Measurements from ENCODE around the gene GPR152.
"Not testable (repeated sequence)": the region's sequence is repeated elsewhere in the genome, so short reads cannot be mapped to it uniquely, and the experiment has no call there.

Gene GPR152

DNA sequence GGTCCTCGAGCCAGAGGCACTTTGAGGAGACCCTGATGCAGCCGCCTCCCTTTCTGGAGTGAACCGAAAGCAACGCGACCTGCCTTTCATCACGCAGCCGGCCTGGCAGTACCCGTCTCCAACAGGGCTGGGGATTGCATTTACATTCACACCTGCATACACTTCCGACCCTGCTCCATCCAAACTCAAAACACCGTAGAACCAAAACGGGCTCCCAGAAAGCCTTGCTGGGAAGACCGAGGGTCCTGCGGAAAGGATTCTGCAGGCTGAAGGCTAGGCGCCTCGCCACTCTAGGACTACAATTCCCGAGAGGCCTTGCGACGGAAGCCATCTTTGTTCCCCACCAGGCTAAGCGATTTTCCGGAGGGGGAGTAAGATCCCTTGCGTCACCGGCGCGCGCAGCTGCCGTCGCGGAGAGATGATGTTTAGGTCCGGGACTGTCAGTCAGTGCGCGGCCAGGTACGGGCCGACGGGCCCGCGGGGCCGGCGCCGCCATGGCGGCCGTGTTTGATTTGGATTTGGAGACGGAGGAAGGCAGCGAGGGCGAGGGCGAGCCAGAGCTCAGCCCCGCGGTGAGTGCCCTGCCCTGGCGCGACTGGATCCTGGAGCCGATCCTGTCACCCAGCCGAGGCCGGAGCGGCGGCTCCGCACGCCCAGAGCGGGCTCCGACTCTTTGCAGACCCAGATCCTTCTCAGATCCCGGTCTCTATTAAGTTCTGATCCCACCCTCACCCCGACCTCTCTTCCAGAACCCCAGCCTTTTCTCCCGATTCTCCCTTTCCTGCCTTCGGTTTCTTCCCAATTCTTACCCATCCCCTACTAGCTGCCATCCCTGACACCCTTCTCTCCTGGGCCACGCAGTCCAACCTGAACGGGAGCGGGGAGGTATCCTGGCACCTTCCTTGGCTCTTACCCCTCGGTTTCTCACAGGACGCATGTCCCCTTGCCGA, 24.2 kb downstream of the GPR152 start, which contains the start of gene RPS6KB2:
RPS6KB2 (plus strand) TSS at position 443 of the 950 bp plus-strand sequence; CDS start at position 495, 52 bp downstream.
- in situ Hi-C loops (cut with MboI; ENCODE audit: low sequenced_read_pairs): no loop called here

DNA sequence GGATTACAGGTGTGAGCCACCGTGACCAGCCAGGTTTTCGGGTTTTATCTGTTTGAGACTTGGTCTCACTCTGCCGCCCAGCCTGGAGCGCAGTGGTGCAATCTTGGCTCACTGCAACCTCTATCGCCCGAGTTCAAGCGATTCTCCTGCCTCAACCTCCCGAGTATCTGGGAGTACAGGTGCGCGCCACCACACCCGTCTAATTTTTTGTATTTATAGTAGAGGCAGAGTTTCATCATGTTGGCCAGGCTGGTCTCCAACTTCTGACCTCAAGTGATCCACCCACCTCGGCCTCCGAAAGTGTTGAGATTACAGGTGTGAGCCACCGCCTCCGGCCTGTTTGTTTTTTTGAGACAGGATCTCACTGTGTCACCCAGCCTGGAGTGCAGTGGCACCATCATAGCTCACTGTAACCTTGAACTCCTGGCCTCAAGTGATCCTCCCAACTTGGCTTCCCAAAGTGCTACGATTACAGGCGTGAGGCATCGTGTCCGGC, 25.1 kb downstream of the GPR152 start:
- in situ Hi-C loops (cut with MboI; ENCODE audit: low sequenced_read_pairs): not testable (repeated sequence)

DNA sequence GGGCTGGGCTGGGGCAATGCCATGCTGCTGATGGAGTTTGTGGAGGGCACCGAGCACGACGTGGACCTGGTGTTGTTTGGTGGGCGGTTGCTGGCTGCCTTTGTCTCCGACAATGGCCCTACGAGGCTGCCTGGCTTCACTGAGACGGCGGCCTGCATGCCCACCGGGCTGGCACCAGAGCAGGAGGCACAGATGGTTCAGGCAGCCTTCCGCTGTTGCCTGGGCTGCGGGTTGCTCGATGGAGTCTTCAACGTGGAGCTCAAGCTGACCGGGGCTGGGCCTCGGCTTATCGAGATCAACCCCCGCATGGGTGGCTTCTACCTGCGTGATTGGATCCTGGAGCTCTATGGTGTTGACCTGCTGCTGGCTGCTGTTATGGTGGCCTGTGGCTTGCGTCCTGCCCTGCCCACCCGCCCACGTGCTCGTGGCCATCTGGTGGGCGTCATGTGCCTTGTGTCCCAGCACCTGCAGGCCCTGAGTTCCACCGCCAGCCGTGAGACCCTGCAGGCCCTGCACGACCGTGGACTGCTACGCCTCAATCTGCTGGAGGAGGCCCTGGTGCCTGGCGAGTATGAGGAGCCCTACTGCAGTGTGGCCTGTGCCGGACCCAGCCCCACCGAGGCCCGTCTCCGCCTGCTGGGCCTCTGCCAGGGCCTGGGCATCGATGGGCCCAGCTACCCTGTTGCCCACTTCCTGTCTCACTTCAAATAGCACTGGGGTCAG, 28.5 kb downstream of the GPR152 start:
- in situ Hi-C loops (cut with MboI; ENCODE audit: low sequenced_read_pairs): no loop called here

DNA sequence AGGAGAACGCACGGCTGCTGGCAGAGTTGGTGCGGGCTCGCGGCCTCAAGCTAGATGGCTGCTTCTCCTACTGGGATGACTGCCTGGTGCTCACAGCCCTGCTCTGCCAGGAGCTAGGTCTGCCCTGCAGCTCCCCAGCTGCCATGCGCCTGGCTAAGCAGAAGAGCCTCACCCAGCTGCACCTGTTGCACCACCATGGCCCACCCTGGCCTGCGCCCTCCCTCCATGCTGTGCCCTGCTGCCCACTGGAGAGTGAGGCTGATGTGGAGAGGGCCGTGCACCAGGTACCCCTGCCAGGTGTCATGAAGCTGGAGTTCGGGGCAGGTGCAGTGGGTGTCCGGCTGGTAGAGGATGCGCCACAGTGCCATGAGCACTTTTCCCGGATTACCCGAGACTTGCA, 29.1 kb downstream of the GPR152 start:
- in situ Hi-C loops (cut with MboI; ENCODE audit: low sequenced_read_pairs): no loop called here

DNA sequence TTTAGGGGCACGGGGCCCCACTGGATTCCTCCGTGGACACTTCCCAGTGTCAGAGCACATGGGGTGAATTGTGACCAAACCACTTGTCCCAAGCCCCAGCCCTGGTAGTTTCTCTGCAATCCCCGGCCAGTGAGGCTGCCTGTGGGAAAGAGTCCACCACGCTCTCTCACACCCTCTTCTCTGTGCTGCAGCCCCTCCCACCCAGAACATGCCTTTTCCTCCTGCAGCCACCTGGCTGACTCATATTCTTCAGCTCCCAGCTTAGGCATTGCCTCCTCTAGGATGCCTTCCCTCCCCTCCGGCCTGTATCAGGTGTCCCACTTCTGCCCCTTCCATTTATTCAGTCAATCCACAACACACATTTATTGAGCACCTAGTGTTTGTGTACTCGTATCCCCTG, 29.6 kb downstream of the GPR152 start:
- in situ Hi-C loops (cut with MboI; ENCODE audit: low sequenced_read_pairs): no loop called here

DNA sequence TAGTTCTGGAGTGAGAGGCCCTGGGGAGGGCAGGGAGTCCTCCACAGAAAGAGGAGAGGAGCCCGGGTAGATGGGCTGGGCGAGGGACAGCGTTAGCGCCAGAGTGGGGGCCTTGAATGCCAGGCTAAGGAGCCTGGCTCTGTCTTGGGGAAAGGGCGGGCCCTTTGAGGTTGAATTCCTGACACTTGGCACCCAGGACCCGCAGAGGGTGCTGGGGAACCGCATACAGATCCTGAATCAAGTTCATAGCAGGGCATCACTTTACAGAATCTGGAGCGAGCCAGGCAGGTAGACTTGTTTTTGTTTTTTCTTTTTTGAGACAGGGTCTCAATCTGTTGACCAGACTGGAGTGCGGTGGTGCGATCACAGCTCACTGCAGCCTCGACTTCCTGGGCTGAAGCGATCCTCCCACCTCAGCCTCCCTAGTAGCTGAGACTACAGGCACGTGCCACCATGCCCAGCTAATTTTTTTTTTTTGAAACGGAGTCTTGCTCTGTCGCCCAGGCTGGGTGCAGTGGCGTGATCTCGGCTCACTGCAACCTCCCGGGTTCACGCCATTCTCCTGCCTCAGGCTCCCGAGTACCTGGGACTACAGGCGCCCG, 31.0 kb downstream of the GPR152 start:
- in situ Hi-C loops (cut with MboI; ENCODE audit: low sequenced_read_pairs): no loop called here

DNA sequence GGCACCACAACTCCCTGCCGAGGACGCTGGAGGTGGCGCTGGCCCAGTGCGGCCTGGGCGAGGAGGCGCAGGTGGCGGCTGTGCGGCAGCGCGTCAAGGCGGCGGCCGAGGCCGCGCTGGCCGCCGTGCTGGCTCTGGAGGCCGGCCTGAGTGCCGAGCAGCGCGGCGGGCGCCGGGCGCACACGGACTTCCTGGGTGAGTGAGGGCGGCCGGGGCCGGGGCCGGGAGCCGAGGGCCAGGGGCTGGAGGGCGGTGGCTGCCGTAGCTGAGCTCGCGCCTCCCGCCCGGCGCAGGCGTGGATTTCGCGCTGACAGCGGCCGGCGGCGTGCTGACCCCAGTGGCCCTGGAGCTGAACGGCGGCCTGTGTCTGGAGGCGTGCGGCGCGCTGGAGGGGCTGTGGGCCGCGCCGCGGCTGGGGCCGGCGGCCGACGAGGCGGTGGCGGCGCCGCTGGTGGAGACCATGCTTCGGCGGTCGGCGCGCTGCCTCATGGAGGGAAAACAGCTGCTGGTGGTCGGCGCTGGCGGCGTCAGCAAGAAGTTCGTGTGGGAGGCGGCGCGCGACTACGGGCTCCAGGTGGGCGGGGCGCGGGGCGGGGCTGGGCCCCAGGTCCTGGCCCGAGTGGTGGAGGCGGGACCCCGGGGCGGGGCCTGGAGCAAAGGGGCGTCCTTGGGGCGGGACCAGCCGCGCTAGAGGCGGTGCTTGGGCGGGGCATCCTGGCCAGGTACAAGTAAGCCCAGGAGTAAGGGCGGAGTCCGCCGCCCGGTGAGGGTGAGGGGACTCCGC, 31.7 kb downstream of the GPR152 start:
- in situ Hi-C loops (cut with MboI; ENCODE audit: low sequenced_read_pairs): no loop called here

DNA sequence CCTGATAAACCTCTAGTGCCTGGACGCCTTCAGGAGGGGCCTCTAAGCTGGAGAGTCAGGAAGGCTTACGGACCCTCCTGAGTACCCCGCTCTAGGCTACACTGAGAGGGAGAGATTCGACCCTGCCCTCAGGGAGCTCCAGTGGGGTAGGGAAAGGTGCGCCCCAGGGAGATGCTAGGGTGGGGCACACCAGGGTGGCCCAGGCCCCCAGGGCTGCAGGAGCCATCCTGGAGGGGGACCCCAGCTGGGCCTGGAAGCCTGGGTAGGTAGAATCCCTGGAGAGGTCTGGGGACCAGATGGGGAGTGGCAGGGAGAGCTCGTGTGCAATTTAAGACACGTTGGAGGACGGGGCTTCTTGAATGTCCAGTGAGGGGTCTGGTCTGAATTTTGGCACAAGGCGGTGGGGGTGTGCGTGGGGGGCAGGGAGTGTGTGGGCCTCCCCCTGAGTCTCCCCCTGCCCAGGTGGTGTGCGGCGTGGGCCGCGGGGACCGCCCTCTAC, 32.3 kb downstream of the GPR152 start:
- in situ Hi-C loops (cut with MboI; ENCODE audit: low sequenced_read_pairs): no loop called here

DNA sequence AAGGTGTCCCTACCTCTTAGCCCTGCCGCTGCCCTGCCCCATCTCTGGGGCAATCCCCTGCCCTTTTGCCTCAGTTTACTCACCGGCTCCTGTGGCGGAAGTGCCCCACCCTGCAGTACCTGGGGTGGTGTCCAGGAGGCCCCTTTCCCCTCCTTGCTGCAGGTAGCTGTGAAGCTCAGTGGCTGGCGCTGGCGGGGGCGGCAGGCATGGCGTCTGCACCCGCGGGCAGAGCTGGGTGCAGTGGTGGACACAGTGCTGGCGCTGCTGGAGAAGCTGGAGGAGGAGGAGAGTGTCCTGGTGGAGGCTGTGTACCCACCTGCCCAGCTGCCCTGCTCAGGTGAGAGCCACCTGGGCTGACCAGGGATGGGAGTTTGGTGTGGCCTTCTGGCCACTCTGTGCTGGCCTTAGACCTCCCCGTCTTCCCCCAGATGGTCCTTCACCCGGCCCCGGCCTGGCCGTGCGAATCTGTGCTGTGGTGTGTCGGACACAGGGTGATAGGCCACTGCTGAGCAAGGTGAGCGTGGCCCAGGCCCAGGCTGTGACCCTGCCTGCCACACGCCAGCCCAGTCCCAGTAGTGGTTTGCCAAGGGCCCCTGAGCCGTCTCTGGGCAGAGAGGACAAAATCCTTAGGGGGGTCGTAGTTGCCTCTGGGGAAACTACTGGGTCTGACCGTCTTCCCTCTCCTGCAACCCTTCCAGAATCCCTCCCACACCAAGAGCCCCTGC, 33.0 kb downstream of the GPR152 start:
- in situ Hi-C loops (cut with MboI; ENCODE audit: low sequenced_read_pairs): no loop called here

DNA sequence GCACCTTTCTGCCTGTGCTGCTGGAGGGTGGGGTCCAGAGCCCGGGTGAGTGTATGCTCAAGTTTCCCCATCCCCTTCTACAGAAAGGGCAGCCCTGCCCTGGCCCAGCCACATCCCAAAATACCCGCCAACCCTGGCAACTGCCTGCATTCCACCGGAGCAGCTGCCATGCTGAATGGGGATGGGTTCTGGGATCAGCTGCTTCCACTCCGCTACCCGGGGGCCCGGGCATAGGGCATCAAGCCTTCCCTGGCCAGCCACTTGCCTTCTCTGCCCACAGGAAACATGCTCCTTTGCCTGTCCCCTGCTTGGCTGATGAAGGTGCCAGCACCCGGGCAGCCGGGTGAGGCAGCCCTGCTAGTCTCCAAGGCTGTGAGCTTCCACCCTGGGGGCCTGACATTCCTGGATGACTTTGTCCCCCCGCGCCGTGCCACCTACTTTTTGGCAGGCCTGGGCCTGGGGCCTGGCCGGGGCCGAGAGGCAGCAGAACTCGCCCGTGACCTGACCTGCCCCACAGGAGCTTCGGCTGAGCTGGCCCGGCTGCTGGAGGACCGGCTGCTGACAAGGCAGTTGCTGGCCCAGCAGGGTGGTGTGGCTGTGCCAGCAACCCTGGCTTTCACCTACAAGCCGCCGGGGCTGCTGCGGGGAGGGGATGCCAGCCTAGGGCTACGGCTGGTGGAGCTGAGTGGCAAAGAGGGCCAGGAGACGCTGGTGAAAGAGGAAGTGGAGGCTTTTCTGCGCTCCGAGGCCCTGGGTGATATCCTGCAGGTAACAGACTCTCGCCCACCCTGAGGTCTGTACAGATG, 33.9 kb downstream of the GPR152 start:
- in situ Hi-C loops (cut with MboI; ENCODE audit: low sequenced_read_pairs): no loop called here

DNA sequence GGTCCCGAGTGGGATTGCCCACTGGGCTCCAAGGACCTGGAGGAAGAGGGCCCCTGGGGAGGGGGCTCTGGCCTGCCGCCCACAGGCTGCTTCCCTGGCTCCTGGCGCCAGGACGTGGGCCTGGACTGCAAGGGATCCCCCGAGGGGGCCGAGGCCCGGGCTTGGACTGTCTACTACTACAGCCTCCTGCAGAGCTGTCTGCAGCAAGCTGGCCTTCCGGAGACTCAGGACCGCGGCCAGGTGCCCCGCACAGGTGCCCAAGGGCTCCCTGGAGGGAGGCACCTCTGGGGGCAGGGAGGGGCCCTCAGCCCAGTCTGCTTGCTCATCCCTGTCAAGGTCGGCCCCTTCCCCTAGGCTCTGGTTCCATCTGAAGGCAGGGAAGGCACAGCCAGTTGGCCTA, 35.1 kb downstream of the GPR152 start:
- in situ Hi-C loops (cut with MboI; ENCODE audit: low sequenced_read_pairs): no loop called here

DNA sequence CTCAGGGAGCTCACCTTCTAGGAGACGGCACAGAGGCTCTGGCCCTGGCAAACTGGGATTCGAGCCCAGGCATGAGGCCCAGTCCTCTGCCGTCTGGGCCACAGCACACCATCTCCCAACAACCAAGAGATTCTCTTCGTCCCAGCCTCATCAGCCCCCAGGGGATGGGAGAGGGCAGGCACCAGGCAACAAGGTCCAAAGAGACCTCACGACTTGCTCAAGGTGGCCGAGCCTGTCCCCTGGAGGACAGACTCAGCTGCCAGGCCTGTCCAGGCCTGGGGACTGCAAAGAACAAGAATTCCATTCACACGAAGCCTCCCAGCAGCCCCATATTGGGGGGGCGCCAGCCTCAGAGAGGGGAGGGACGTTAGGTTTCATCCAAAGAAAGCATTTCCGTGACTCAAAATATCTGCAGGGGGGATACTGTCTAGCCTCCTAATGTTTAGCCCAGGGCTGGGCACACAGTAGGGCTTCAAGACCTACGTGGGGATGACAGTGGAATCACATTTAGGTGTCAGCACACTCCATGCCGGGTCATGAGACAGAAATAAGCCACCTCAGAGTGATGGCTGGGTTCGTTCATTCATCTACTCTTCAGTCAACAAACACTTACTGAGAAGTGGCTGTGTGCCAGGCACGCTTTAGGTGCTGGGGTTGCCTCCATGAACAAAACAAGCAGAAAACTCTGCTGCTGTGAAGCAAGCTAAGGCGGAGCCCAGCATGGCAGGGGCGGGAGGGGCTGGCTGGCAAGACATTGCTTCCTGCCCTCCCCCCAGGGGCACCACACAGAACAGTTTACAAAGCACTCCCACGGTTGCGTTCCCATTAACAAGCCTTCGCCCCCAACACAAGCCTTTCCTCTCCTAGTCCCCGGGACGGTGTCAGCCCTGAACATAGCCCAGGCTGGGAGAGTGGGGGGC, 35.9 kb downstream of the GPR152 start:
- in situ Hi-C loops (cut with MboI; ENCODE audit: low sequenced_read_pairs): no loop called here

DNA sequence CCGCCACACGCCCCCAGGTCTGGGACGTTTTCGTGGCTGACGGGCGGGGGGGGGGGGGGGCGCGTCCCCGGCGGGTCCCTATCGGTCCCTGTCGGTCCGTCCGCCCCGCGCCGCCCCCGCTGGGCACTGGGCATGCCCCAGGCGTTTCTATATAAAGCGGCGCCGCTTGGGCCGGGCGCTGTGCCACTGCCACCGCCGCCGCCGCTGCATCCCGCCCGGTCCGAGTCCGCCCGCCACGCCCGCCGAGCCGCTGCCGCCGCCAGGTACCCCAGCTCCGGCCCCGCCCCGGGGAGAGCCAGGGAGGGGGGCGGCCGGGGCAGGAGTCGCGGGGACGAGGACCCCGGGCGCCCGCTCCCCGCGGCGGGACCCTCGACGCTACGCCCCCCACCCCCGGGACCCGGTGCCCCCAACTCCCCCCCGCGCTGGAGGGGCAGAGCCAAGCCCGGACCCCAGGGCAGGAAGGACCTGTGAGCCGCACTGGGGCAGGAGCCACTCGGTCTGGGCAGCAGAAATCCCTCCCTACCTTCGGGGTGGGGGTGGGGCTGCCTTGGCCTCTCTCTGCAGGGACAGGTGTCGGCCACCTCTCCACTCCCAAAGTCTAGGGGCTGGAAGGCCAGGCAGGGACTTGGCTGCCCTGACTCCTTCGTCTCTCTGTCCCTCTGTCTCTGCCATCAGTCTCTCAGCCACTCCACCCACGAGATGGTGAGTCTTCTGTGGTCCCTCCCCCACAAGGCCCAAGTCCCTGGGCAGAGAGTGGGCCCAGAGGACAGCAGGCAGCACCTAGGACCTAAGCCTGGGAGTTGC, 36.8 kb downstream of the GPR152 start, which contains the start of gene CARNS1:
CARNS1 (plus strand) TSS at position 178 of the 804 bp plus-strand sequence; CDS start at position 700, 522 bp downstream.
- in situ Hi-C loops (cut with MboI; ENCODE audit: low sequenced_read_pairs): no loop called here

DNA sequence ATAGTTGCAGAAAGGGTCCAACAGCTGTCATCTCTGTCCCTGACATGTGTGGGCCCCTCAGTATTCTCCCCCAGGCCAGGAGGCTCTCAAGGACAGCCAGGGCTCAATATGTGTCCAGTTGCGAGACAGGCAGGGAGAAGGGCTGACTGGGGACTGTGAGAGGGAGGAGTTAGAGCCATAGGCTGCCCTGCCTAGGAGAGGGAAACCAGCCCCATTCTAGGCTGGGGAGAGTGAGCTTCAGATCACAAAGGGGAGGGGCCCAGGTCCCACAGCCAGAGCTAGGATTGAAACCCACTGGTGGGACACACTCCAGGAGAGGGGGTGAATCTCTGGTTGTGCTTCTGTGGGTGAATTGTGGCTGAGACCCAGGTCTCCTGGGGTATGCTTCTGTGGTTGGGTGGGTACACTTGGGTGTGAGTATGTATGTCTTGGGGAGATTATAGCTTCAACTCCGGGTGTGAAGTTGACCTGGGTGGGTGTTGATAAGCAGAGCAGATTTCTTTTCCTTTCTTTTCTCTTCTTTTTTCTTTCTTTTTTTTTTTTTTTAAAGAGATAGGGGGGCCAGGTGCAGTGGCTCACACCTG, 39.2 kb downstream of the GPR152 start:
- in situ Hi-C loops (cut with MboI; ENCODE audit: low sequenced_read_pairs): no loop called here

DNA sequence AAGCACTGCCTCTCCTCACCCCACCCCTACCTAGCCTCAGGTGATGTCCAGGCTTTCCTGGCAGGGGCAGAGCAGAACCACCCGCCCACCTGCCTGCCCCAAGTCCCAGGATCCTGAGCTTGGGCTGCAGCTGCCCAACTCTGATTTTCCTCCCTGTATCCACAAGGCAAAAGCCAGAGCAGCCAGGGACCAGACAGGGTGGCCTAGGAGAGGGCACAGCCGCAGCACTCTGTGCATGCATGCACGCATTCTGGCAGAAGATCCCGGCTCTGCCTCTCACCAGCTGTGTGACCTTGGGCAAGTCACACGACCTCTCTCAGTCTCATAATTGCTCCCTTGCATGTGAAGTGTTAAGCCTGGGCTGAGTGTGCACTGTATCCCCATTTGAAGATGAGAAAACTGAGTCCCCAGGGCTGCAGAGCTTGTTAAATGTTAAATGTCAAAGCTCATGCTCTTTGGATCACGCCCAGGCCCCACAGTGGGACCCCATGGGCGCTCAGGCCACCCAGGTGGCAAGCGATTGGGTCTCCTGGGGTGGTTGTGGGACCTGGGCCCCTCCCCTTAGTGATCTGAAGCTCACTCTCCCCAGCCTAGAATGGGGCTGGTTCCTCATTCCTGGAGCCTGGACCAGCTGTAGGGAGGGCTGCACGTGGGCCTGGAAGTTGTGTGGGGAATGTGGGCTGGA, 39.9 kb downstream of the GPR152 start:
- in situ Hi-C loops (cut with MboI; ENCODE audit: low sequenced_read_pairs): no loop called here

DNA sequence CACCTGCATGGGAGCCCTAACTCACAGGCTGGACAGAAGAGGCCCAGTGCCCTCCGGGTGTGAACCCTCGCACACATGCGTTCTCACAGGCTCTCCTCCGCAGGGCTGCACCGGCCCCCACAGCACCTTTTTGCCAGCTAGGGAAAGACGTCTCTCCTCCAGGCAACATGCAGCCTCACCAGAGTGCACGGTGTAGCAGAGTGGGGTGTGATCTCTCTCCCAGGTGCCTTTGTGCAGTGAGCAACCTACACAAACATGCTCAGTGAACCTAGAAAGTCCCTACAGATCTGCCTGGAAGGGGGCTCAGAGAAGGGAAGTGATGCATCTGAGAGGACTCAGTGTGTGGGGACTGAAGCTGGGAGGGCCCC, 40.8 kb downstream of the GPR152 start:
- in situ Hi-C loops (cut with MboI; ENCODE audit: low sequenced_read_pairs): no loop called here
